ENCODE measurements around the gene ARID3A. TPM values are rescaled to one million over a fixed set of nuclear protein-coding genes. Genes with fewer than 3 reads are reported as not detected.

Gene ARID3A
- polyA plus RNA-seq, 1 donor: 17.3 TPM

DNA sequence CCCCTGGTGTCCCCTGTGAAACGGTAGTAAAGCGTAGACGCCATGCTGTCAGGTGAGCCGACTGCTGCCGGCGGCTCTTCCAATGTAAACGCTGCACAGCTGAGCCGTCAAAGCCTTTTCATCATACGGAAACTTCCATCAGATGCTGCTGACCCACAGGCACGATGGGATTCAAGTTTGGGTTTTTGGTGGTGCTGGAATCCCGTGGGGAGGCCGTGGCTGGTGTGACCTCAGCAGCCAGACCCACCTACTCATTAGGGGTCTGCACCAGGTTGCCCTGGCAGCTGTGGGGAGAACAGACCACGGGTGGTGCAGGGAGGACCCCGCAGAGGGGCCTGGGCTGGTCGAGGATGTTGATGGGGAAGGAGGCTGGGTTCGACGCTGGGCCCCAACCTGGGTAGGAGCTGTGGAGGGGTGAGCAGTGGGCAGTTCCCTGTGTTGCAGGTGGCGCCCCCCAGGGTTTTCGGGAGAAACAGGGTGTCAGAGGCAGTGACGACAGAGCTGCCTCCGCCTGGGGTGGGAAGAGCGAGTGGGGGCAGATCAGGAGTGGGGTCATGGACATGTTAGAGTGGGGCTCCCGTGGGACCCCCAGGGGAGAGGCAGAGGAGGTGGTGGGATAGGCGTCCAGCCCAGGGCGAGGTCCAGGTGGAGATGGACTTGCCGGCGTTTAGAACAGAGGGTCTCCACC, 81.0 kb downstream of the ARID3A start:
- no peak for DNase-seq

DNA sequence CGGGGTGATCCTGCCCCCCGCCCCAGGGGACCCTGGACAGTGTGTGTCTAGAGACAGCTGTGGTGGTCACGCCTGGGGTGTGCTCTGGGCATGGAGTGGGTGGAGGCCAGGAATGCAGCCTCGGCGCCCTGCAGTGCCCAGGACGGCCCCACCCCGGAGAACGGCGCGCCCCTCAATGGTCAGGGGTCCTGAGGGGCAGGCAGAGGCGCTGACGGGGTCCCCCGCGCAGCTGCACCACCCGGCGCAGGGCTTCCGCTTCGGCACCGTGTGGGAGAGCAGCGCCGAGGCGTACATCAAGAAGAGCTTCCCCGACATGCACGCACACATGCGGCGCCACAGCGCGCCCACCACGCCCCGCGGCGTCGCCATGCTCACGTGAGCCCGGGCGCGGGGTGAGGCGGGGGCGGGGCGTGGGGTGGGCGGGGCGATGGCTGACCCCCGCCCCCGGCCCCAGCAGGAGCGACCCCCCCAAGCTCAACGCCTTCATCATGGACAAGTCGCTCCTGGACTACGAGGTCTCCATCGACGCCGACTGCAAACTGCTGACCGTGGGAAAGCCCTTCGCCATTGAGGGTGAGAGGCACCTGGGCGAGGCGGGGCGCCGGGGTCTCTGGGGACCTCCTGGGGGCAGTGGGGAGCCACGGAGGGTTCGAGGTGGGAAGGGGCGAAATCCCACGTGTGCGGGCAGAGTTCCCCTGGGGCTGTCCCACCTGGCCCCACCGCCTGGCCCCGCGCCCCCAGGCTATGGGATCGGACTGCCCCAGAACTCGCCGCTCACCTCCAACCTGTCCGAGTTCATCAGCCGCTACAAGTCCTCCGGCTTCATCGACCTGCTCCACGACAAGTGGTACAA, 81.8 kb downstream of the ARID3A start:
- no peak for DNase-seq

DNA sequence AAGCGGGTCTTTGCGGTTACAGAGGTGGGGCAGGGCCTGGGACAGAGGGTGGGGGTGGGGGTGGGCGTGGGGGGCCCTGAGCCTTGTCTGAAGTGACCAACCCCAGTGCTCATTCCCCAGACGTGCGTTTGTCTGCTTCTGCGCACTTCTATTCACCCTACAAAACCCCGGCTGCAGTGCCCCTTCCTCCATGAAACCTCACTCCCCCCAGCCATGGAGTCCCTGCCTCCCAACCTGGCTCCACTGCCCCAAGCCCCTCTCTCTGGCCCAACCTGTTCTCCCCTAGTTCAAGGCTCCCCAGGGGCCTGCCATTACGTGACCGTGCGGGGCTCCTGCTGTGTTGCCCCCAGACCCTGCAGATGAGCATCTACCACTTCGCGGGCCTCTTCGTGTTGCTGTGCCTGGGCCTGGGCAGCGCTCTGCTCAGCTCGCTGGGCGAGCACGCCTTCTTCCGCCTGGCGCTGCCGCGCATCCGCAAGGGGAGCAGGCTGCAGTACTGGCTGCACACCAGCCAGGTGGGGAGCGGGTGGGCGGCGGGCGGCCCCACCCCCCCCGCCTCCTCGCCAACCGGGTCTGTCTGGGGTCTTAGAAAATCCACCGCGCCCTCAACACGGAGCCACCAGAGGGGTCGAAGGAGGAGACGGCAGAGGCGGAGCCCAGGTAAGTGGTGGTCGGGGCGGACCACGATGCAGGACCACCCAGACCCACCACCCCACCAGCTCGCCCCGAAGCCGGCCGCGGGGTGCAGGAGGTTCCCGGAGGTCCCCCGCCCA, 82.6 kb downstream of the ARID3A start:
- no peak for DNase-seq

GRCh38 chr19:1009041-1009980, 83.5 kb downstream of the ARID3A start:
- no peak for DNase-seq

DNA sequence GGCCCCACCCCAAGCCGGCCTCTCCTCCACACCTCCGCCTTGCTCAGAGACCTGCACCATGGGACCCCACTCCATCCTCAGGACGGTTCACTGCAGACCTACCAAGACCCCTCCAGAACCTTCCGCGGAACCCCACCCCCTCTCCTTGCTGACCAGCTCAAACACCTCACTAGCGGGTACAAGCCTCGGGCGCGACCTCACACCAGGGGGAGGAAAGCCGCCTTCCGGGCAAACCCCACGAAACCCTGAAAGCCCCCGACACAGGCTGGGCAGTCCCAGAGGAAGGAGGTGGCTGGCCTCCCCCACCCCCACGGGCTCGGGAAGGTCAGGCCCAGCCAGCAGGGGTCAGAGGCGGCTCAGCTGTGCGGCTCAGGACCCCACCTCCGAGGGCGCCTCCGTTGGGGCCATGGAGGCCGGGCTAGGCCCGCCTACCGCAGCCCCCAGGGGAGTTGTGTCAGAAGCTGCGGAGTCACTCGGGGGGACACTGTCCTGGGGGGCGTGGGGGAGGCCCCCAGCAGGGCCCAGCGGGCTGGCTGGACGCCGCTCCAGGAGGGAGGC, 84.2 kb downstream of the ARID3A start:
- DNase-seq: no peak

- no peak for DNase-seq
These were observed 85.0 kb downstream of the ARID3A start for GRCh38 chr19:1010586-1011510.

GRCh38 chr19:1011831-1012333, 86.0 kb downstream of the ARID3A start:
- DNase-seq: no peak

- DNase-seq: no peak
These were observed 86.5 kb downstream of the ARID3A start for GRCh38 chr19:1012334-1012733.

GRCh38 chr19:1013218-1013617, 87.4 kb downstream of the ARID3A start:
- DNase-seq: no peak

- no peak for DNase-seq
These were observed 88.6 kb downstream of the ARID3A start for GRCh38 chr19:1014161-1015060.

- no peak for DNase-seq
These were observed 89.4 kb downstream of the ARID3A start for GRCh38 chr19:1015061-1015781.

DNA sequence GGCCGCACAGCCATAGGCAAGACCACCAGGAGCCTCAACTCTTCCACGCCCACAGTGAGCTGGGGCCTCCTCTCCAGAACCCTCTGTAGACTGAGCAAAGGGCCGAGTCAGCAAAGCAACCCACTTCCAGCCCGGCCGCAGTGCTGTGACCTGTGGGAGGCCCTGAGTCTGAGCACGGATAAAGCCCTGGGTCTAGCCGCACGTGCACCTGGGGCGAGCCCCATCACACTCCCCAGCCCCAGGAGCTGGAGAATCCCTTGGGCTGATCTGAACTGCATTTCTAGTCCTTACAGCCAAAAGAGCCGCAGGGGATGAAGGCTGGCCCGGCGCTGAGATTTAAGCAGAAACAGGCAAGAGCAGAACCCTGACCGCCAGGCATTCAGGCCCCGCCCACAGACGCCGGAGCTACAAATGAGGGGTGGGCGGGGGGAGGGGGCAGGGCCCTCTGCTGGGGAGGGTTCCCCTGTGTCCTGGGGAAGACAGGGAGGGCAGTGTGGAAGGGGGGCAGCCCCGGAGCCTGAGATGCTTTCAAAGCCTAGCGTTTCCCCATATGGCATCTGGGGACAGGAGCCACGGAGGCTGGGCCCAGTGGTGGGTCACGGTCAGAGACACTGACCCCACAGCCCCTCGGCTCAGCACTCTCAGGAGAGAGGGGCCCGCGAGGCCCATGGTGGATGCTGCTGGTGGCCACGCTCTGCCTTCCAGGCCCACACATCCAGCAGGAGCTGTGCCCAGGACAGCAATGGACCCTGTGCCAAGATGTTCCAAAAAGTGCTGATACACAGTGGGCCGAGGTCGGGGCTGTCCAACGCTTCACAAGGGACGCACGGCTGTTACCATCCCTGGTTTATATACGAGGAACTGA, 90.2 kb downstream of the ARID3A start:
- DNase-seq: no peak

- no peak for DNase-seq
These were observed 90.8 kb downstream of the ARID3A start for GRCh38 chr19:1016647-1017114.

GRCh38 chr19:1017115-1017905, 91.5 kb downstream of the ARID3A start:
- no peak for DNase-seq

GRCh38 chr19:1017906-1018305, 92.1 kb downstream of the ARID3A start:
- no peak for DNase-seq

GRCh38 chr19:1018393-1018792, 92.6 kb downstream of the ARID3A start:
- DNase-seq: no peak
